Mesenteric fat pad (tissue), 1 donor: ENCODE results near the gene SPEG. TPM values are rescaled to one million over a fixed set of nuclear protein-coding genes. Genes with fewer than 3 reads are reported as not detected.

Experiments
- DNase-seq: peaks from one replicate; pipeline ENCODE4 v3.0.0-alpha.2; 2020; ENCODE audit warnings: low spot score
- total RNA-seq: library from RNA; stranded (reverse); fragmentation: NEBNext Ultra II Directional; extraction: Animal tissue kit (Norgen Biotek cat#: 25700); gene quantifications from one replicate; pipeline ENCODE4 v1.2.1, GENCODE V29; 2021
- donor health status: DM: yes; HTN: yes; CAD: no.

Gene SPEG
- total RNA-seq, 1 donor from 2014 or later = 4.7 TPM

GRCh38 chr2:219526320-219527075 lies 91.9 kb downstream of the SPEG start:
- no peak for DNase-seq

- DNase-seq = no peak
These were observed 92.4 kb downstream of the SPEG start for GRCh38 chr2:219527076-219527394.

GRCh38 chr2:219527472-219527871 lies 92.8 kb downstream of the SPEG start:
- DNase-seq = no peak

- peak; percentile 95 for DNase-seq
These were observed 95.7 kb downstream of the SPEG start for GRCh38 chr2:219530048-219530963.

- no peak for DNase-seq
These were observed 97.2 kb downstream of the SPEG start for GRCh38 chr2:219531639-219532377.

GRCh38 chr2:219532378-219532649 lies 97.7 kb downstream of the SPEG start:
- DNase-seq = no peak

- DNase-seq = no peak
These were observed 99.5 kb downstream of the SPEG start for GRCh38 chr2:219533930-219534661.

- DNase-seq = no peak
These were observed 101.8 kb downstream of the SPEG start for GRCh38 chr2:219536425-219536824.

- no peak for DNase-seq
These were observed 102.3 kb downstream of the SPEG start for GRCh38 chr2:219536967-219537366.

- no peak for DNase-seq
These were observed 103.2 kb downstream of the SPEG start for GRCh38 chr2:219537657-219538488.

- no peak for DNase-seq
These were observed 103.9 kb downstream of the SPEG start for GRCh38 chr2:219538504-219538951.

- DNase-seq = no peak
These were observed 104.5 kb downstream of the SPEG start for GRCh38 chr2:219538956-219539788.

GRCh38 chr2:219539926-219540678 lies 105.5 kb downstream of the SPEG start:
- no peak for DNase-seq

GRCh38 chr2:219540784-219541504 lies 106.3 kb downstream of the SPEG start:
- no peak for DNase-seq

- no peak for DNase-seq
These were observed 107.1 kb downstream of the SPEG start for GRCh38 chr2:219541611-219542180.

- no peak for DNase-seq
These were observed 108.4 kb downstream of the SPEG start for GRCh38 chr2:219542931-219543595.
